ENCODE measurements around the gene RAPGEF6.
"Not testable (repeated sequence)": the region's sequence is repeated elsewhere in the genome, so short reads cannot be mapped to it uniquely, and the experiment has no call there.

RAPGEF6 gene

GRCh38 chr5:131630963-131631350 lies 4.1 kb downstream of the RAPGEF6 start:
- no peaks in the 10 kb centered on the region for H3K27me3 ChIP-seq (ENCODE audit: control insufficient read depth in 1 of 2, insufficient read depth in 2 of 2, low read length in 2 of 2)
- H3K4me1 ChIP-seq (ENCODE audit: control insufficient read depth in 1 of 2, insufficient read depth in 2 of 2, low read length in 2 of 2) = peaks cover 12 to 33% of the 10 kb centered on the region in 2 donors
- H3K9ac ChIP-seq (ENCODE audit: low read depth in 1 of 2, low read length in 2 of 2) = no peak overlapping the region
- no peaks in the 10 kb centered on the region for H3K9me3 ChIP-seq (ENCODE audit: control insufficient read depth in 1 of 2, low read length in 2 of 2)
- no peaks in the 10 kb centered on the region for H3K36me3 ChIP-seq (ENCODE audit: control insufficient read depth in 1 of 2, insufficient read depth in 2 of 2, low read length in 2 of 2)
- no peak overlapping the region for H3K27ac ChIP-seq (ENCODE audit: low read depth, low read length)
- no peak overlapping the region for H3K4me3 ChIP-seq (ENCODE audit: low read depth in 1 of 2, low read length in 2 of 2)

DNA sequence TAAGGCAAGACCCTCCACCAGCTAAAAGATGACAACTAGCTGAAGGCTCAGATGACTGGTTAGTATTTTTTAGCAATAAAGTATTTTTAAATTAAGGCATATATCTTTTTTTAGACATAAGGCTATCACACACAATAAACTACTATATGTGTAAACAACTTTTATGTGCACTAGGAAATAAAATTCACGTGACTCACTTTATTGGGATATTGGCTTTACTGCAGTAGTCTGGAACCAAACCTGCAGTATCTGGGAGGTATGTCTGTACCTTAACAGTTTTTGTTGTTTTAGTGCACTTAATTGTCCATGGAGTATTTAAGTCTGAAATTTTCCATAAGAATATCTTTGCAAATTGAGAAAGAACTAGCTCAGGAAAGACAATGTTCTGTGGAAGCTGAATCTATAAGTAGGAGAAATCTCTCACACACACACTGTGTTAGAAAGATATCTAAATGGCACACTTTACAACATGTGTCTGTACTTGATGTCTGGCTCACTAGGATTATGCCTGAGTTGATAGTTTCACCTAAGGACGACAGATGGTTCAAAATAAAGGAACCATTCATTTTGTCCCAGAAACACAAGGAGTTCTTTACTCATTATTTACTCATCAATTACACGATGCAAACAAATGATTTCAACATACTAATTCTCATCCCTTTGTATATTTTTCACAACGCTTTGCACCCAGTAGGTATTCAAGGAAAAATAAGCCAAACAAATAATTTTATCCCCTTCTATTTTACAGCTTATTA lies 4.6 kb downstream of the RAPGEF6 start:
- Histone ChIP-seq H3K4me3 (ENCODE audit: low read depth in 1 of 2, low read length in 2 of 2) (no peak overlapping the region), H3K4me1 (ENCODE audit: control insufficient read depth in 1 of 2, insufficient read depth in 2 of 2, low read length in 2 of 2) (peaks cover 12 to 33% of the 10 kb centered on the region in 2 donors), H3K27me3 (ENCODE audit: control insufficient read depth in 1 of 2, insufficient read depth in 2 of 2, low read length in 2 of 2) (no peaks in the 10 kb centered on the region), H3K27ac (ENCODE audit: low read depth, low read length) (no peak overlapping the region), H3K36me3 (ENCODE audit: control insufficient read depth in 1 of 2, insufficient read depth in 2 of 2, low read length in 2 of 2) (no peaks in the 10 kb centered on the region), H3K9me3 (ENCODE audit: control insufficient read depth in 1 of 2, low read length in 2 of 2) (no peaks in the 10 kb centered on the region), H3K9ac (ENCODE audit: low read depth in 1 of 2, low read length in 2 of 2) (no peak overlapping the region)

- H3K4me3 ChIP-seq (ENCODE audit: low read depth in 1 of 2, low read length in 2 of 2) = no peak overlapping the region
- no peak overlapping the region for H3K9ac ChIP-seq (ENCODE audit: low read depth in 1 of 2, low read length in 2 of 2)
- H3K27me3 ChIP-seq (ENCODE audit: control insufficient read depth in 1 of 2, insufficient read depth in 2 of 2, low read length in 2 of 2) = no peaks in the 10 kb centered on the region
- no peaks in the 10 kb centered on the region for H3K36me3 ChIP-seq (ENCODE audit: control insufficient read depth in 1 of 2, insufficient read depth in 2 of 2, low read length in 2 of 2)
- no peak overlapping the region for H3K27ac ChIP-seq (ENCODE audit: low read depth, low read length)
- H3K9me3 ChIP-seq (ENCODE audit: control insufficient read depth in 1 of 2, low read length in 2 of 2) = no peaks in the 10 kb centered on the region
- H3K4me1 ChIP-seq (ENCODE audit: control insufficient read depth in 1 of 2, insufficient read depth in 2 of 2, low read length in 2 of 2) = peaks cover 12 to 29% of the 10 kb centered on the region in 2 donors
Observed at GRCh38 chr5:131628990-131629389, 6.0 kb downstream of the RAPGEF6 start.

- no peak overlapping the region for H3K9ac ChIP-seq (ENCODE audit: low read depth in 1 of 2, low read length in 2 of 2)
- peaks cover 0 to under 1% of the 10 kb centered on the region in 2 donors for H3K36me3 ChIP-seq (ENCODE audit: control insufficient read depth in 1 of 2, insufficient read depth in 2 of 2, low read length in 2 of 2)
- no peak overlapping the region for H3K4me3 ChIP-seq (ENCODE audit: low read depth in 1 of 2, low read length in 2 of 2)
- H3K27me3 ChIP-seq (ENCODE audit: control insufficient read depth in 1 of 2, insufficient read depth in 2 of 2, low read length in 2 of 2) = no peaks in the 10 kb centered on the region
- no peak overlapping the region for H3K27ac ChIP-seq (ENCODE audit: low read depth, low read length)
- H3K9me3 ChIP-seq (ENCODE audit: control insufficient read depth in 1 of 2, low read length in 2 of 2) = no peaks in the 10 kb centered on the region
- H3K4me1 ChIP-seq (ENCODE audit: control insufficient read depth in 1 of 2, insufficient read depth in 2 of 2, low read length in 2 of 2) = peaks cover 7 to 20% of the 10 kb centered on the region in 2 donors
Observed at GRCh38 chr5:131627207-131627865, 7.7 kb downstream of the RAPGEF6 start.

DNA sequence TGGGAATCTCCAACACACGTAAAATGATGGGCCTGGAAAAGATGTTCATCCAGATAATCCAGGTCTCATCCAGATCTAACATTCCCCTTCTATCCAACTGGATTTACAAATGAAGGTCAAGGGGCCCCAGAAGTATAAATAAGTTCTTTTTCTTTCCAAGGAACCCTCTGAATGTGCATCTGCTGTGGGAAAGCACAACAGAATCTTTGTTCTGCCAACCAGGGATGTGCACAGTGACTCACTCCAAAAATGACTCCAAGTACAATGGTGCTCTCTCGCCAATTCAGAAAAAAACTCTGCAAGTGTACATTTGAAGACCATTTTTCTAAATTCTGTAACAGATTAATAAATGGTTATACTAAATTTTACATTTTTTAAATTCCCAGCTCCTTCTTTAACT lies 12.4 kb downstream of the RAPGEF6 start:
- Histone ChIP-seq H3K27me3 (ENCODE audit: control insufficient read depth in 1 of 2, insufficient read depth in 2 of 2, low read length in 2 of 2) (no peaks in the 10 kb centered on the region), H3K9me3 (ENCODE audit: control insufficient read depth in 1 of 2, low read length in 2 of 2) (no peaks in the 10 kb centered on the region), H3K4me3 (ENCODE audit: low read depth in 1 of 2, low read length in 2 of 2) (no peak overlapping the region), H3K9ac (ENCODE audit: low read depth in 1 of 2, low read length in 2 of 2) (no peak overlapping the region), H3K36me3 (ENCODE audit: control insufficient read depth in 1 of 2, insufficient read depth in 2 of 2, low read length in 2 of 2) (peaks cover 0 to 3% of the 10 kb centered on the region in 2 donors), H3K4me1 (ENCODE audit: control insufficient read depth in 1 of 2, insufficient read depth in 2 of 2, low read length in 2 of 2) (no peaks in the 10 kb centered on the region), H3K27ac (ENCODE audit: low read depth, low read length) (no peak overlapping the region)

GRCh38 chr5:131621164-131621563 lies 13.9 kb downstream of the RAPGEF6 start:
- H3K9me3 ChIP-seq (ENCODE audit: control insufficient read depth in 1 of 2, low read length in 2 of 2); H3K27me3 ChIP-seq (ENCODE audit: control insufficient read depth in 1 of 2, insufficient read depth in 2 of 2, low read length in 2 of 2); H3K9ac ChIP-seq (ENCODE audit: low read depth in 1 of 2, low read length in 2 of 2); H3K4me1 ChIP-seq (ENCODE audit: control insufficient read depth in 1 of 2, insufficient read depth in 2 of 2, low read length in 2 of 2); H3K27ac ChIP-seq (ENCODE audit: low read depth, low read length); H3K4me3 ChIP-seq (ENCODE audit: low read depth in 1 of 2, low read length in 2 of 2); H3K36me3 ChIP-seq (ENCODE audit: control insufficient read depth in 1 of 2, insufficient read depth in 2 of 2, low read length in 2 of 2): not testable (repeated sequence)

DNA sequence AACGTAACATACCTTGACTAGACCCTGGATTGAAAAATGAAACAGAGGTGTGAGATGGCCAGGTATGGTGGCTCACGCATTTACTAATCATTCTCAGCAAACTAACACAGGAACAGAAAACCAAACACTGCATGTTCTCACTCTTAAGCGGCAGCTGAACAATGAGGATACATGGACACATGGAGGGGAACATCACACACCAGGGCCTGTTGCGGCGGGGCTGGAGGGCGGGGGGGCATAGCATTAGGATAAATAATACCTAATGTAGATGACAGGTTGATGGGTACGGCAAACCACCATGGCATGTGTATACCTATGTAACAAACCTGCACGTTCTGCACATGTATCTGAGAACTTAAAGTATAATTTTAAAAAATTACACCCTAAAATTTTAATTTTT lies 15.9 kb downstream of the RAPGEF6 start:
- H3K9ac ChIP-seq (ENCODE audit: low read depth in 1 of 2, low read length in 2 of 2) = no peak overlapping the region
- H3K27me3 ChIP-seq (ENCODE audit: control insufficient read depth in 1 of 2, insufficient read depth in 2 of 2, low read length in 2 of 2) = no peaks in the 10 kb centered on the region
- no peak overlapping the region for H3K4me3 ChIP-seq (ENCODE audit: low read depth in 1 of 2, low read length in 2 of 2)
- H3K4me1 ChIP-seq (ENCODE audit: control insufficient read depth in 1 of 2, insufficient read depth in 2 of 2, low read length in 2 of 2) = no peaks in the 10 kb centered on the region
- no peak overlapping the region for H3K27ac ChIP-seq (ENCODE audit: low read depth, low read length)
- peaks cover 0 to 3% of the 10 kb centered on the region in 2 donors for H3K36me3 ChIP-seq (ENCODE audit: control insufficient read depth in 1 of 2, insufficient read depth in 2 of 2, low read length in 2 of 2)
- H3K9me3 ChIP-seq (ENCODE audit: control insufficient read depth in 1 of 2, low read length in 2 of 2) = no peaks in the 10 kb centered on the region

GRCh38 chr5:131617140-131617822 lies 17.7 kb downstream of the RAPGEF6 start:
- Histone ChIP-seq H3K36me3 (ENCODE audit: control insufficient read depth in 1 of 2, insufficient read depth in 2 of 2, low read length in 2 of 2) (peaks cover 0 to 2% of the 10 kb centered on the region in 2 donors), H3K27ac (ENCODE audit: low read depth, low read length) (no peak overlapping the region), H3K9ac (ENCODE audit: low read depth in 1 of 2, low read length in 2 of 2) (no peak overlapping the region), H3K9me3 (ENCODE audit: control insufficient read depth in 1 of 2, low read length in 2 of 2) (no peaks in the 10 kb centered on the region), H3K4me3 (ENCODE audit: low read depth in 1 of 2, low read length in 2 of 2) (no peak overlapping the region), H3K4me1 (ENCODE audit: control insufficient read depth in 1 of 2, insufficient read depth in 2 of 2, low read length in 2 of 2) (no peaks in the 10 kb centered on the region), H3K27me3 (ENCODE audit: control insufficient read depth in 1 of 2, insufficient read depth in 2 of 2, low read length in 2 of 2) (no peaks in the 10 kb centered on the region)

GRCh38 chr5:131615957-131616356 lies 19.1 kb downstream of the RAPGEF6 start:
- Histone ChIP-seq H3K27ac (ENCODE audit: low read depth, low read length) (no peak overlapping the region), H3K9ac (ENCODE audit: low read depth in 1 of 2, low read length in 2 of 2) (no peak overlapping the region), H3K4me1 (ENCODE audit: control insufficient read depth in 1 of 2, insufficient read depth in 2 of 2, low read length in 2 of 2) (peaks cover 0 to 1% of the 10 kb centered on the region in 2 donors), H3K27me3 (ENCODE audit: control insufficient read depth in 1 of 2, insufficient read depth in 2 of 2, low read length in 2 of 2) (no peaks in the 10 kb centered on the region), H3K36me3 (ENCODE audit: control insufficient read depth in 1 of 2, insufficient read depth in 2 of 2, low read length in 2 of 2) (no peaks in the 10 kb centered on the region), H3K9me3 (ENCODE audit: control insufficient read depth in 1 of 2, low read length in 2 of 2) (no peaks in the 10 kb centered on the region), H3K4me3 (ENCODE audit: low read depth in 1 of 2, low read length in 2 of 2) (no peak overlapping the region)

- H3K4me1 ChIP-seq (ENCODE audit: control insufficient read depth in 1 of 2, insufficient read depth in 2 of 2, low read length in 2 of 2) = peaks cover 0 to 3% of the 10 kb centered on the region in 2 donors
- no peak overlapping the region for H3K4me3 ChIP-seq (ENCODE audit: low read depth in 1 of 2, low read length in 2 of 2)
- no peaks in the 10 kb centered on the region for H3K36me3 ChIP-seq (ENCODE audit: control insufficient read depth in 1 of 2, insufficient read depth in 2 of 2, low read length in 2 of 2)
- no peaks in the 10 kb centered on the region for H3K27me3 ChIP-seq (ENCODE audit: control insufficient read depth in 1 of 2, insufficient read depth in 2 of 2, low read length in 2 of 2)
- no peak overlapping the region for H3K9ac ChIP-seq (ENCODE audit: low read depth in 1 of 2, low read length in 2 of 2)
- H3K9me3 ChIP-seq (ENCODE audit: control insufficient read depth in 1 of 2, low read length in 2 of 2) = no peaks in the 10 kb centered on the region
- H3K27ac ChIP-seq (ENCODE audit: low read depth, low read length) = no peak overlapping the region
Observed at GRCh38 chr5:131613423-131613822, 21.6 kb downstream of the RAPGEF6 start.
